Keratinocyte (primary cell): ENCODE data around the gene JMJD1C. TPM values are rescaled to one million over a fixed set of nuclear protein-coding genes. Genes with fewer than 3 reads are reported as not detected.

ENCODE experiments used
- DNase-seq: peaks from one replicate; pipeline ENCODE4 v3.0.0-alpha.2; 2011; ENCODE audit warnings: low read depth, missing footprints, low spot score
- FAIRE-seq: peaks from 2 replicates; lab custom pipeline; 2011; peaks lifted over from hg19 to GRCh38; lab: Jason Lieb, UNC
- H2AFZ ChIP-seq: 2 replicates; pipeline ENCODE4 v1.6.0; 2012; ENCODE audit warnings: low read length, control low read depth, inconsistent platforms; ENCODE audit not compliant: control insufficient read depth
- H3K27ac ChIP-seq: 2 replicates; pipeline ENCODE4 v1.5.1; 2011; ENCODE audit warnings: low read length; ENCODE audit not compliant: control insufficient read depth, insufficient read depth
- H3K27me3 ChIP-seq: 3 replicates; pipeline ENCODE4 v1.6.0; 2011; ENCODE audit warnings: low read length; ENCODE audit not compliant: control insufficient read depth, insufficient read depth; ENCODE audit errors: extremely low read depth
- H3K36me3 ChIP-seq, 2 experiments: 2 replicates in 1 of 2; 3 replicates in 1 of 2; pipeline ENCODE4 v1.5.1; 2011; ENCODE audit warnings: low read length in 2 of 2, mild to moderate bottlenecking in 1 of 2; ENCODE audit not compliant: control insufficient read depth in 2 of 2, insufficient read depth in 2 of 2; ENCODE audit errors: extremely low read depth in 1 of 2
- H3K4me1 ChIP-seq: 3 replicates; pipeline ENCODE4 v1.5.1; 2011; ENCODE audit warnings: low read length; ENCODE audit not compliant: control insufficient read depth, insufficient read depth; ENCODE audit errors: extremely low read depth
- H3K4me2 ChIP-seq: 3 replicates; pipeline ENCODE4 v1.6.0; 2011; ENCODE audit warnings: low read depth, low read length; ENCODE audit not compliant: control insufficient read depth, insufficient read depth; ENCODE audit errors: extremely low read depth
- H3K4me3 ChIP-seq, 3 experiments: fragments of 200-600 bp in 1 of 3; sonication (generic) in 1 of 3; 2 replicates in 2 of 3; 3 replicates in 1 of 3; pipeline ENCODE4 v1.5.1; 2011 to 2016; ENCODE audit warnings: low read length in 3 of 3, mild to moderate bottlenecking in 3 of 3, control low read depth in 2 of 3, inconsistent platforms in 1 of 3, low read depth in 1 of 3, mixed read lengths in 1 of 3, mixed run types in 1 of 3, moderate library complexity in 1 of 3; ENCODE audit not compliant: control insufficient read depth in 2 of 3, insufficient read depth in 2 of 3; ENCODE audit errors: extremely low read depth in 1 of 3
- H3K79me2 ChIP-seq: 2 replicates; pipeline ENCODE4 v1.6.0; 2012; ENCODE audit warnings: low read length; ENCODE audit not compliant: control insufficient read depth, insufficient read depth
- H3K9ac ChIP-seq: 3 replicates; pipeline ENCODE4 v1.6.0; 2011; ENCODE audit warnings: low read length; ENCODE audit not compliant: control insufficient read depth, insufficient read depth; ENCODE audit errors: extremely low read depth
- H3K9me1 ChIP-seq: 3 replicates; pipeline ENCODE4 v1.6.0; 2011; ENCODE audit warnings: low read length; ENCODE audit not compliant: control insufficient read depth, insufficient read depth; ENCODE audit errors: extremely low read depth
- H3K9me3 ChIP-seq: 2 replicates; pipeline ENCODE4 v1.5.1; 2012; ENCODE audit warnings: low read depth, low read length; ENCODE audit not compliant: control insufficient read depth
- H4K20me1 ChIP-seq: 3 replicates; pipeline ENCODE4 v1.6.0; 2011; ENCODE audit warnings: low read length; ENCODE audit not compliant: control insufficient read depth, insufficient read depth; ENCODE audit errors: extremely low read depth
- EZH2 ChIP-seq: IDR thresholded peaks from one replicate; pipeline ENCODE4 v1.6.1; 2012; ENCODE audit warnings: inconsistent platforms, mild to moderate bottlenecking, low read length, moderate library complexity
- dilution Hi-C: fragments of 300-500 bp; cut with MboI; formaldehyde crosslinking; loops from one replicate; pipeline ENCODE4 v1.7.0; 2020; ENCODE audit warnings: low sequenced_read_pairs; ENCODE audit not compliant: extremely low pct_ligation_motif_present
- polyA plus RNA-seq, 5 experiments: library from polyadenylated mRNA; depleted of rRNA in 3 of 5; stranded (reverse) in 3 of 5; stranded (forward) in 1 of 5; unstranded in 1 of 5; fragments of >200 nt; gene quantifications; 1 replicate in 1 of 5; 2 replicates in 3 of 5; 3 replicates in 1 of 5; pipeline versions ENCODE4 v1.2.1 to v1.2.3, GENCODE V29; 2011 to 2012; ENCODE audit warnings: missing spikeins in 2 of 5, low read depth in 1 of 5, low replicate concordance in 1 of 5
- TF ChIP-seq, protein P1 (sequence below), 3 experiments: IDR thresholded peaks in 1 of 3; conservative IDR thresholded peaks in 1 of 3; optimal IDR thresholded peaks in 1 of 3; 2 replicates in 2 of 3; 3 replicates in 1 of 3; pipeline versions ENCODE3 to v1.5.1; 2011; ENCODE audit warnings: low read length in 3 of 3, mild to moderate bottlenecking in 3 of 3, moderate library complexity in 2 of 3, control low read depth in 1 of 3, inconsistent platforms in 1 of 3; ENCODE audit not compliant: insufficient read depth in 2 of 3; ENCODE audit errors: extremely low read depth in 1 of 3

Gene JMJD1C
- polyA plus RNA-seq, 1 donor (not counting 4 experiments of a cell fraction or from before 2014, with no cell fraction given): 38.2 TPM

DNA sequence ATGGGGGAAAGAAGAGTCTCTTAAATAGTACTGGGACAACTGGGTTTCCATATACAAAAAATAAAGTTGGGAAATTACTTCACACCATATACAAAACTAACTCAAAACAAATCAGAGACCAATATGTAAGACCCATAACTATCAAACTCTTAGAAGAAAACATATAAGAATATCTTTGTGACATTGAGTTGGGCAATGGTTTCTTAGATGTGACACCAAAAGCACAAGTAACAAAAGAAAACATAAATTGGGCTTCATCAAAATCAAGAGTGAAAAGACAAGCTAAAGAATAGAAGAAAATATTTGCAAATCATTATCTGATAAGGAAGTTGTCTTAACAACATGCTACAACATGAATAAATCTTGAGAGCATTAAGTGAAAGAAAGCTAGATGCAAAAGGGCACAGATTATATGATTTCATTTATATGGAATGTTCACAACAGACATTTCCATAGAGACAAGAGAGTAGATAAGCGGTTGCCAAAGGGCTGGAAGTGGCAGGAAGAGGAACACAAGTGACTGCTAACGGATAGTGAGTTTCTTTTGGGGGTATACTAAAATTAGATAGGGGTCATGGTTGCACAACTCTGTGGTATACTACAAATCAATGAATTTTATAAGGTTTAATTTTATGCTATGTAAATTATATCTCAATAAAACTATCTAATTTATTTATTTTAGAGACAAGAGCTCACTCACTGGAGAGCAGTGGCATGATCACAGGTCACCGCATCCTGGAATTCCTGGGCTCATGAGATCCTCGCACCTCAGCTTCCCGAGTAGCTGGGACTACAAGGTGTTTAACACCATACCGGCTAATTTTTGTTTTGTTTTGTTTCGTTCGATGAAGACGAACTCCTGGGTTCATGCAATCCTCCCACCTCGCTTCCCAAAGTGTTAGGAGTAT, 35.4 kb downstream of the JMJD1C start:
- FAIRE-seq (peak; percentile 56), DNase-seq (peak; percentile 15)
- Histone ChIP-seq H3K27me3 (no peaks in the 10 kb centered on the region), H3K9me1 (peaks cover 4% of the 10 kb centered on the region), H3K9me3 (no peaks in the 10 kb centered on the region), H2AFZ (no peak overlapping the region), H3K27ac (peak overlapping the region; percentile 79), H3K9ac (peak overlapping the region; percentile 48), H3K4me2 (peak overlapping the region; percentile 79), H3K79me2 (peaks cover 86% of the 10 kb centered on the region), H4K20me1 (no peaks in the 10 kb centered on the region), H3K36me3 (no peaks in the 10 kb centered on the region), H3K4me1 (peaks cover 53% of the 10 kb centered on the region), H3K4me3 (peak overlapping the region in 2 of 3 experiments; percentile 30 to 48)
- dilution Hi-C loops: no loop called here
- no peak for TF ChIP-seq EZH2
- TF ChIP-seq, protein P1, sequence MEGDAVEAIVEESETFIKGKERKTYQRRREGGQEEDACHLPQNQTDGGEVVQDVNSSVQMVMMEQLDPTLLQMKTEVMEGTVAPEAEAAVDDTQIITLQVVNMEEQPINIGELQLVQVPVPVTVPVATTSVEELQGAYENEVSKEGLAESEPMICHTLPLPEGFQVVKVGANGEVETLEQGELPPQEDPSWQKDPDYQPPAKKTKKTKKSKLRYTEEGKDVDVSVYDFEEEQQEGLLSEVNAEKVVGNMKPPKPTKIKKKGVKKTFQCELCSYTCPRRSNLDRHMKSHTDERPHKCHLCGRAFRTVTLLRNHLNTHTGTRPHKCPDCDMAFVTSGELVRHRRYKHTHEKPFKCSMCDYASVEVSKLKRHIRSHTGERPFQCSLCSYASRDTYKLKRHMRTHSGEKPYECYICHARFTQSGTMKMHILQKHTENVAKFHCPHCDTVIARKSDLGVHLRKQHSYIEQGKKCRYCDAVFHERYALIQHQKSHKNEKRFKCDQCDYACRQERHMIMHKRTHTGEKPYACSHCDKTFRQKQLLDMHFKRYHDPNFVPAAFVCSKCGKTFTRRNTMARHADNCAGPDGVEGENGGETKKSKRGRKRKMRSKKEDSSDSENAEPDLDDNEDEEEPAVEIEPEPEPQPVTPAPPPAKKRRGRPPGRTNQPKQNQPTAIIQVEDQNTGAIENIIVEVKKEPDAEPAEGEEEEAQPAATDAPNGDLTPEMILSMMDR (optimal IDR thresholded peaks at IDR 0.05 in 1 of 3, IDR thresholded peaks at IDR 0.05 in 1 of 3, conservative IDR thresholded peaks at IDR 0.05 in 1 of 3; ENCODE audit: extremely low read depth in 1 of 3, insufficient read depth in 2 of 3, low read length in 3 of 3): no peak

DNA sequence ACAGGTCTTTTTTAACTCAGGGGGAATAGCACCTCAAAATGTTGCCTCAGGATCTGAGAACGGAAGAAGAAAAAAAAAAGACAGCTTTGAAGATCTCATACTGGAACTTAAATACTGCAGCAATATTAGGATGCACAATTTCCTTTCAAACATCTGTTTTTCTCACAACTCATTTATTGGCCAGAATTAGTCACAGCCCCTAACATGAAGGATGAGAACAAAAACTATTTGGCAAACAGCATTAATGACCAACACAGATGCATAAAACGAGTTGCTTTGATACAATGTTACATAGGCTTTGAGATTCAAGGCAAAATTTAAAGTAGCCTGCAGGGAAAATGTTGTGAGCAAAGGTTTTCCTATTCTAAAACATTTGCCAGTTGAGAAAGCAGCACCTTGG, 36.5 kb downstream of the JMJD1C start:
- Histone ChIP-seq H3K4me2 (peak overlapping the region; percentile 79), H3K9me1 (peaks cover 5% of the 10 kb centered on the region), H3K36me3 (no peaks in the 10 kb centered on the region), H4K20me1 (no peaks in the 10 kb centered on the region), H3K27me3 (no peaks in the 10 kb centered on the region), H3K79me2 (peaks cover 85% of the 10 kb centered on the region), H3K4me1 (peaks cover 43% of the 10 kb centered on the region), H3K9ac (no peak overlapping the region), H3K4me3 (no peak overlapping the region), H3K9me3 (no peaks in the 10 kb centered on the region), H3K27ac (peak overlapping the region; percentile 79), H2AFZ (no peak overlapping the region)
- DNase-seq: no peak
- peak; percentile 29 for FAIRE-seq
- dilution Hi-C loops: no loop called here
- TF ChIP-seq, protein P1 (optimal IDR thresholded peaks at IDR 0.05 in 1 of 3, IDR thresholded peaks at IDR 0.05 in 1 of 3, conservative IDR thresholded peaks at IDR 0.05 in 1 of 3; ENCODE audit: extremely low read depth in 1 of 3, insufficient read depth in 2 of 3, low read length in 3 of 3): no peak
- no peak for TF ChIP-seq EZH2
